Measurements from ENCODE around the gene PCDHA9.
"Not testable (repeated sequence)": the region's sequence is repeated elsewhere in the genome, so short reads cannot be mapped to it uniquely, and the experiment has no call there.

PCDHA9 gene

GRCh38 chr5:140834439-140835008 lies 13.7 kb upstream of the PCDHA9 start:
- not testable (repeated sequence) for DNase-seq

- DNase-seq, result no peak
Measured at GRCh38 chr5:140835622-140836510, 12.3 kb upstream of the PCDHA9 start.

GRCh38 chr5:140840978-140841962 lies 6.9 kb upstream of the PCDHA9 start, which contains the start of gene PCDHA8:
PCDHA8 (plus strand) TSS chr5:140841187; CDS start chr5:140841322, 135 bp downstream.
- no peak for DNase-seq

- no peak for DNase-seq
Measured at GRCh38 chr5:140842798-140843733, 5.1 kb upstream of the PCDHA9 start.

- not testable (repeated sequence) for DNase-seq
Measured at GRCh38 chr5:140849831-140850634, 1.9 kb downstream of the PCDHA9 start.

GRCh38 chr5:140855772-140856674 lies 7.8 kb downstream of the PCDHA9 start, which contains the start of gene PCDHA10:
PCDHA10 (plus strand) TSS chr5:140855897; CDS start chr5:140856049, 152 bp downstream.
- no peak for DNase-seq

- no peak for DNase-seq
Measured at GRCh38 chr5:140857177-140857986, 9.2 kb downstream of the PCDHA9 start.

GRCh38 chr5:140857987-140858240 lies 9.7 kb downstream of the PCDHA9 start:
- no peak for DNase-seq

GRCh38 chr5:140862441-140863295 lies 14.5 kb downstream of the PCDHA9 start:
- no peak for DNase-seq

- DNase-seq, result no peak
Measured at GRCh38 chr5:140868721-140869554, 20.8 kb downstream of the PCDHA9 start, which contains the start of gene PCDHA11. PCDHA11 (plus strand) TSS chr5:140868957; CDS start chr5:140869104, 147 bp downstream.

- no peak for DNase-seq
Measured at GRCh38 chr5:140869555-140869886, 21.3 kb downstream of the PCDHA9 start.

- DNase-seq, result no peak
Measured at GRCh38 chr5:140870221-140871201, 22.3 kb downstream of the PCDHA9 start.

GRCh38 chr5:140875085-140876065 lies 27.2 kb downstream of the PCDHA9 start, which contains the start of gene PCDHA12:
PCDHA12 (plus strand) TSS chr5:140875308; CDS start chr5:140875473, 165 bp downstream.
- no peak for DNase-seq

GRCh38 chr5:140876541-140877261 lies 28.5 kb downstream of the PCDHA9 start:
- not testable (repeated sequence) for DNase-seq

Data from activated gamma-delta T cell treated with Interleukin-2 at 50 U/mL for 16 hours (primary cell).